HuH-7 (cell line): ENCODE results near the gene GHRL.

ENCODE experiments used
- DNase-seq: peaks from one replicate; pipeline ENCODE4 v3.0.0; 2011; ENCODE audit warnings: low spot score

Gene GHRL

GRCh38 chr3:10292505-10293419 is at the start of gene GHRL:
Gene GHRL (minus strand): TSS chr3:10292947. CDS start chr3:10290180, 2,767 bp downstream.
- peak; percentile 88 for DNase-seq

GRCh38 chr3:10341901-10342398 is 49.2 kb upstream of the GHRL start:
- no peak for DNase-seq

- DNase-seq, result no peak
These were observed 47.7 kb upstream of the GHRL start for GRCh38 chr3:10340476-10340875.

GRCh38 chr3:10340046-10340445 is 47.3 kb upstream of the GHRL start:
- DNase-seq, result no peak

GRCh38 chr3:10339376-10339955 is 46.7 kb upstream of the GHRL start:
- DNase-seq, result no peak

- DNase-seq, result no peak
These were observed 46.0 kb upstream of the GHRL start for GRCh38 chr3:10338591-10339353.

GRCh38 chr3:10338164-10338470 is 45.4 kb upstream of the GHRL start:
- no peak for DNase-seq

- no peak for DNase-seq
These were observed 44.8 kb upstream of the GHRL start for GRCh38 chr3:10337323-10338163.

- DNase-seq, result no peak
These were observed 44.0 kb upstream of the GHRL start for GRCh38 chr3:10336761-10337160.

GRCh38 chr3:10335871-10336622 is 43.3 kb upstream of the GHRL start:
- DNase-seq, result no peak

- no peak for DNase-seq
These were observed 42.5 kb upstream of the GHRL start for GRCh38 chr3:10335190-10335738.

GRCh38 chr3:10334459-10334858 is 41.7 kb upstream of the GHRL start:
- DNase-seq, result peak; percentile 88

- DNase-seq, result no peak
These were observed 41.3 kb upstream of the GHRL start for GRCh38 chr3:10334042-10334441.

- DNase-seq, result no peak
These were observed 40.6 kb upstream of the GHRL start for GRCh38 chr3:10333349-10333650.

GRCh38 chr3:10332481-10333348 is 40.0 kb upstream of the GHRL start:
- DNase-seq, result no peak

GRCh38 chr3:10331320-10331719 is 38.6 kb upstream of the GHRL start:
- DNase-seq, result no peak

- DNase-seq, result no peak
These were observed 37.6 kb upstream of the GHRL start for GRCh38 chr3:10330319-10330718.

- DNase-seq, result no peak
These were observed 36.8 kb upstream of the GHRL start for GRCh38 chr3:10329495-10330015.

GRCh38 chr3:10328460-10329071 is 35.8 kb upstream of the GHRL start:
- no peak for DNase-seq
